ENCODE data around the gene SMIM8. TPM values are rescaled to one million over a fixed set of nuclear protein-coding genes. Genes with fewer than 3 reads are reported as not detected.

Gene SMIM8
- total RNA-seq: 17.7 TPM
- long read RNA-seq, transcript SMIM8-201 (3 exons, 2,405 nt): major isoform, 30 of 37 reads
- long read RNA-seq, partial matches to known transcripts: 7 of 37 reads
- long read RNA-seq, other reads (novel, unspliced or antisense): 0 of 37 reads

- intact Hi-C loops (cut with micrococcal nuclease): no loop called here
- H3K27ac ChIP-seq (replicated peaks): peak within 1 kb of the TSS; percentile 90
- TF ChIP-seq, protein P1, sequence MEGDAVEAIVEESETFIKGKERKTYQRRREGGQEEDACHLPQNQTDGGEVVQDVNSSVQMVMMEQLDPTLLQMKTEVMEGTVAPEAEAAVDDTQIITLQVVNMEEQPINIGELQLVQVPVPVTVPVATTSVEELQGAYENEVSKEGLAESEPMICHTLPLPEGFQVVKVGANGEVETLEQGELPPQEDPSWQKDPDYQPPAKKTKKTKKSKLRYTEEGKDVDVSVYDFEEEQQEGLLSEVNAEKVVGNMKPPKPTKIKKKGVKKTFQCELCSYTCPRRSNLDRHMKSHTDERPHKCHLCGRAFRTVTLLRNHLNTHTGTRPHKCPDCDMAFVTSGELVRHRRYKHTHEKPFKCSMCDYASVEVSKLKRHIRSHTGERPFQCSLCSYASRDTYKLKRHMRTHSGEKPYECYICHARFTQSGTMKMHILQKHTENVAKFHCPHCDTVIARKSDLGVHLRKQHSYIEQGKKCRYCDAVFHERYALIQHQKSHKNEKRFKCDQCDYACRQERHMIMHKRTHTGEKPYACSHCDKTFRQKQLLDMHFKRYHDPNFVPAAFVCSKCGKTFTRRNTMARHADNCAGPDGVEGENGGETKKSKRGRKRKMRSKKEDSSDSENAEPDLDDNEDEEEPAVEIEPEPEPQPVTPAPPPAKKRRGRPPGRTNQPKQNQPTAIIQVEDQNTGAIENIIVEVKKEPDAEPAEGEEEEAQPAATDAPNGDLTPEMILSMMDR (IDR thresholded peaks at IDR 0.05; ENCODE audit: borderline replicate concordance): peak; percentile 100
Measured at GRCh38 chr6:87322304-87323212, at the start of gene SMIM8. Gene SMIM8, plus strand, starts transcription at chr6:87322588. Its CDS starts 14,444 bp downstream, at chr6:87337032.

DNA sequence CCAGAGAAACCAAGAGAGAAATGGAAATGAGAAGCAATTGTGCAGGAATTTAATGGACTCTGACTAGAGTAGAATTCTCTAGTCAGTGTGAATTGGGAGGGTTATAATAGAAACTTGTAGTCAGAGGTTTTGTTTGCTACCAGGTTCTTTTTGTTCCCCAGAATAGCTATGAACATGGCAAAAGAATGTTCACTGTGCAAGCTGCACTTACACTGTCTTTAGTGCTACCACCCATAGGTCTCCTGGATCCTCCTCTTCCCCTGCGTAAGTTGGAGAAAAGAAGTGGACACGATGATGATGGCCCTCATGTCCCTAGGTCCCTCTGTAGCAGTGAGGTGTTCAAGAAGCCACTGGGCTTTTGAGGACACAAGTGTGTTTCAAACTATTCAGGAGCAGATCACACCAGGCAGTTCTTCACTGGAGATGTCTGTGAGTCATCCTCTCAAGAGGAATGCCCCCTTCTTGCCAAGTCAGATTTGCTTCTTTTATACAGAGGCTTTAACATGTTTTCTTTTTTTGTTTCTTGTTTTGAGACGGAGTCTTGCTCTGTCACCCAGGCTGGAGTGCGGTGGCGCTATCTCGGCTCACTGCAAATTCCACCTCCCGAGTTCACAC lies 47.6 kb upstream of the SMIM8 start:
- no peaks in the 10 kb centered on the region for H3K9me3 ChIP-seq (replicated peaks)
- H3K4me1 ChIP-seq: peaks cover 18% of the 10 kb centered on the region
- intact Hi-C loops (cut with micrococcal nuclease): no loop called here
- DNase-seq: no peak
- no peaks in the 10 kb centered on the region for H3K27me3 ChIP-seq (ENCODE audit: low read depth)
- TF ChIP-seq, protein P1 (IDR thresholded peaks at IDR 0.05; ENCODE audit: borderline replicate concordance): no peak
- no peak overlapping the region for H3K4me3 ChIP-seq
- H3K36me3 ChIP-seq: no peaks in the 10 kb centered on the region
- H3K27ac ChIP-seq (replicated peaks): no peak overlapping the region

More at GRCh38 chr6:87322304-87323212, at the start of gene SMIM8:
- H3K36me3 ChIP-seq: no peaks in the 10 kb centered on the region
- H3K27me3 ChIP-seq (ENCODE audit: low read depth): no peaks in the 10 kb centered on the region
- H3K4me3 ChIP-seq: peak within 1 kb of the TSS; percentile 98
- H3K4me1 ChIP-seq: peaks cover 14% of the 10 kb centered on the region
- H3K9me3 ChIP-seq (replicated peaks): no peaks in the 10 kb centered on the region
- DNase-seq: peak; percentile 84

GRCh38 chr6:87276624-87277023 lies 45.8 kb upstream of the SMIM8 start:
- TF ChIP-seq, protein P1 (IDR thresholded peaks at IDR 0.05; ENCODE audit: borderline replicate concordance): no peak
- peaks cover 19% of the 10 kb centered on the region for H3K4me1 ChIP-seq
- no peaks in the 10 kb centered on the region for H3K36me3 ChIP-seq
- no peaks in the 10 kb centered on the region for H3K9me3 ChIP-seq (replicated peaks)
- H3K4me3 ChIP-seq: no peak overlapping the region
- intact Hi-C loops (cut with micrococcal nuclease): no loop called here
- H3K27ac ChIP-seq (replicated peaks): no peak overlapping the region
- H3K27me3 ChIP-seq (ENCODE audit: low read depth): no peaks in the 10 kb centered on the region
- DNase-seq: no peak

GRCh38 chr6:87277123-87277522 lies 45.3 kb upstream of the SMIM8 start:
- Histone ChIP-seq H3K4me3 (no peak overlapping the region), H3K27ac (replicated peaks) (no peak overlapping the region), H3K27me3 (ENCODE audit: low read depth) (no peaks in the 10 kb centered on the region), H3K9me3 (replicated peaks) (no peaks in the 10 kb centered on the region), H3K4me1 (peaks cover 22% of the 10 kb centered on the region), H3K36me3 (no peaks in the 10 kb centered on the region)
- TF ChIP-seq, protein P1 (IDR thresholded peaks at IDR 0.05; ENCODE audit: borderline replicate concordance): peak; percentile 29
- intact Hi-C loops (cut with micrococcal nuclease): no loop called here
- no peak for DNase-seq

DNA sequence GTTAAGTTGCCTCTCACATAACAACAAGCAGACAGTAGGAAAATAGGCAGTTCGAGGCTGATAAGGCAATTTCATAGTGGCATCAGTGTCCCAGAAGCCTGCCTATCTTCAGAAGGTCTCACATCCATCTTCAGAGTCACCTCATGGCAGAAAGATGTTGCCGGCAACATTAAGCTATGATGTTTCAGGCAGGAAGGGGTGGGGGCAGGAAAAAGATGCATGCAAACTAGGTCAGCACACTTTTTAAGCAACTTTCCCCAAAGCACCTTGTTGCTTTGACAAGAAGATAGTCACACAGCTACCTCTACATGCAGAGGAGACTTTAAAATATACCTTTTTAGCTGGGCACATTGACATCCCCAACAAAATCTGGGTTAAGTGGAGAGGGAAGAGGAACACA lies 43.2 kb upstream of the SMIM8 start:
- Histone ChIP-seq H3K9me3 (replicated peaks) (no peaks in the 10 kb centered on the region), H3K27me3 (ENCODE audit: low read depth) (no peaks in the 10 kb centered on the region), H3K36me3 (no peaks in the 10 kb centered on the region), H3K4me1 (peaks cover 14% of the 10 kb centered on the region), H3K4me3 (no peak overlapping the region), H3K27ac (replicated peaks) (no peak overlapping the region)
- intact Hi-C loops (cut with micrococcal nuclease): no loop called here
- no peak for DNase-seq
- TF ChIP-seq, protein P1 (IDR thresholded peaks at IDR 0.05; ENCODE audit: borderline replicate concordance): no peak
